HG03066 (cell line): ENCODE data around the gene NANS.

Experiments used
- ATAC-seq: cut with Tn5 transposase; IDR thresholded peaks from one replicate; pipeline ENCODE4 v1.9.1; 2021; ENCODE audit warnings: low read depth; ENCODE audit not compliant: unreplicated experiment

NANS gene

DNA sequence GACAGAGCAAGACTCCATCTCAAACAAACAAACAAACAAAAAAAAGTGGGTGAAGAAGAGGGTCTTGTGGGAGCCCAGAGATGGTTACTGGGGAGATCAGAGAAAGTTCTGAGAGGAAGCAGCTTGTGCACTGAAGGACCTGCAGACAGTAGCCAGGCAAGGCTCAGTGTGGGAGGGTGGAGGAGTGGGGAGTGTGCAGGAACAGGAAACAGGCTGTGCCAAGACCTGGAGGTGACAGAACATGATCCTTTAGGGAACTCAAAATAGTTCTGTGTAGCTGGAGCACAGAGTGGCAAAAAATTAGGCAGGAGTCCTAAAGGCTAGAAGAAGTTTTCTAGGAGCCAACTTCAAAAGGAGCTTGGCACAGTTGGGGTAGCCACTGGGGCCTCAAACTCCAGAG is 19.2 kb upstream of the NANS start:
- no peak for ATAC-seq

DNA sequence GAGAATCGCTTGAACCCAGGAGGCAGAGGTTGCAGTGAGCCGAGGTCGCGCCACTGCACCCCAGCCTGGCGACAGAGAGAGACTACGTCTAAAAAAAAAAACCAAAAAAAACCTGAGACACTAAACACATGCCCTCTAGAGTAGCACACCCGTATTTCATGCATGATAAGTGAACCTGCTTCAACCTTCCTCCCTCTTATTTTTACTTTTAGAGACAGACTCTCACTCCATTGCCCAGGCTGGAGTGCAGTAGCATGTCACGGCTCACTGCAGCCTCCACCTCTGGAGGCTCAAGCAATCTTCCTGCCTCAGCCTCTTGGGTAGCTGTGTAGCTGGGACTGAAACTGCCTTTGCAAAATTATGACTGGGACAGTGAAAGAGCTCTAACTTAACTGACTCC is 17.6 kb upstream of the NANS start:
- no peak for ATAC-seq

DNA sequence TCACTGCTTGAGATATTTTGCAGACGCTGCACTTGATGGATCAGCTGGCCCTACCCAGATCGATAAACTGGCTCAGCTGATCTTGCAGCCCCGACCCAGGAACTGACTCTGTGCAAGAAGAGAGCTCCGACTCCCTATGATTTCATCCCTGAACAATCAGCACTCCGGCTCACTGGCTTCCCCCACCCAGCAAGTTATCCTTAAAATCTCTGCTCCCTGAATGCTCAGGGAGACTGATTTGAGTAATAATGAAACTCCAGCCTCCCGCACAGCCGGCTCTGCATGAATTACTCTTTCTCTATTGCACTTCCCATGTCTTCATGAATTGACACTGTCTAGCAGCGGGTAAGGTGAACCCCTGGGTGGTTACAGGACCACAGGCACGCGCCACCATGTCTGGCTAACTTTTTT is 16.9 kb upstream of the NANS start:
- no peak for ATAC-seq

DNA sequence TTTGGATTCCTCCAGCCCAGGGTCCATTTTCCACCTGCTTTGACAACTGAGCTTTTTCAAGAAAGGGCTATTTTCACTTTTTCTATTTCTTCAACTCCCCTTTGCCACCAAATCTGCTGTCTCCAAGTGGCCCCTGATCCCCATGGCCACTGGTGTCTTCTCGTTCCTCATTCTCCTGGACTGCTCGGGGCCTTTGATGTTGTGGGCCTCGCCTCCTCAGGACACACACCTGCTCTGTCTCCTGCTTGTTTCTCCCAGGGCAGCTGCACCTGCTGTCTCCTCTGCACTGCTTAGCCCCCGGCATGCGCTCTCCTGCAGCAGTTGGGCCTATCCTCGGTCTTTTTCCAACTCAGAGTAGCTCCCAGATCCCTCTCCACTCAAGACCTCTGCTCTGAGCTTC is 16.3 kb upstream of the NANS start:
- no peak for ATAC-seq

DNA sequence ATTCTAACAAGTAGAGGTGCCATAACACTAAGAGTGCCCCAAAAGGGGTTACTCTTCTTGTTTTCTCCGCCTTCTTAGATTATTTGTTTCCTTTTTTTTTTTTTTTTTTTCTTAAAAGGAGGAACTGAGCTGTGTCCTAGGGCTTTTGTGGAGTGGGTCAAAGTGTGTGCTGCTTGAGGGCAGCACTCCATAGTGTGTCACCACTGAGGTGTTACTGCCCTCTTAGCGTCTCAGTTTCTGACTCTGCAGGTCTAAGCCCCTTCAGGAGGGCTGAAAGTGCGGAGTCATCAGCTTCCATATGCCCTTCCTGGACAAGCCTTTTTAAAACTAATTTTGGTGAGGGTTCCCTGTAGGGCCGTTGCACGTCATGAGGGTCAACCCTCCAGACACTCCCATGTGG is 12.6 kb upstream of the NANS start:
- ATAC-seq, result no peak

DNA sequence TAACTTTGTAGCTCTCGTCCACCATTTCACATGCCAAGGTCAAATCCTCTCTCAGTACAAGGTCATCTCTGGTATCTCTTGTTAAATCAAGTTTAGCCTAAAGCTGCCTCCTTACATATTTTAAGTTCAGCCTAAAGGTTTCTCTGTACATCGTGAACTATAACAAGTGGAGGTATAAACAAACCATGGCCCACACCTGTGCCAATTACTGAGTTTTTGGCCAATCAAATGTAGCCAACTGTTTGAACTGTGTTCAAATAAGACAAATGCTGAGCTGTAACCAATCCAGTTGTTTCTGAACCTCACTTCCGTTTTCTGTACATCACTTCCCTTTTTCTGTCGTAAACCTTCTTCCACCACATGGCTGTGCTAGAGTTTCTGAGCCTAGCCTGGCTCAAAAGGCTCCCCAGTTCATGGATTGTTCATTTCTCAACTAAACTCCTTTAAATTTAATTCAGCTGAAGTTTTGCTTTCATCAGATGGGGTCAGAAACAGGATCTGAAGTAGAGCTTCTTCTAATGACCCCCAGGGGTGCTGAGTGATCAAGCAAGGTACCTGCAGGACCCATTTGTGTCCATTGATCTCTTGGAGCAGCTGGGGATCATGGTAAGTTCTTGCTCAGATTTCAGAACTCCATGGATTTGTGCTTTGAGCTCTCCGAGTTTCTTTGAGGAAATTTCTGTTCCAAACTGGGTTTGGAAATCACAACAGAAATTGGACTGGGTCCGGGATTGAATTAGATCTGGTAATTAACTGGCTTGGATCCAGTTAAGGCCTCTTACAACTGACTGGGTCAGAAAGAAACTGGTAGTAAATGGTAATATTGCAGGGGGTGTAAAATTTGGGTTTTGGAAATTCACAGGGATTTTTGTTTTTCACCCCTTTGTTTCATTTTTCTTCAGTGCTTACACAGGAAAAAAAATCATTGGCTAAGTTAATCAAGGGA is 11.0 kb upstream of the NANS start:
- peak; percentile 89 for ATAC-seq

DNA sequence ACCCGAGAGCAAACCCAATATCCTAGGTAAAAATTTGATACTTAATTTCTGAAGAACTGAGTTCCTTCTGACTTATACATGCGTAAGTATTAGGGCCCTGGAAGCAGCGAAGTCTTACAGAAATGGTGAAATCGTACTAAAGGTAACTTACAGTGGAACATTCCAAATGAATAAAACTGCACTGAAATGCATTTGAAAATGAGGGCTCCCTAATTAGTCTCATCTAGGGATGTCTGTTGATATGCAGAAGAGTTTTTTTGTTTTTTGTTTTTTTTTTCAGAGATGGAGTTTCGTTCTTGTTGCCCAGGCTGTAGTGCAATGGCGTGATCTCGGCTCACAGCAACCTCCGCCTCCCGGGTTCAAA is 10.4 kb upstream of the NANS start:
- ATAC-seq, result no peak

DNA sequence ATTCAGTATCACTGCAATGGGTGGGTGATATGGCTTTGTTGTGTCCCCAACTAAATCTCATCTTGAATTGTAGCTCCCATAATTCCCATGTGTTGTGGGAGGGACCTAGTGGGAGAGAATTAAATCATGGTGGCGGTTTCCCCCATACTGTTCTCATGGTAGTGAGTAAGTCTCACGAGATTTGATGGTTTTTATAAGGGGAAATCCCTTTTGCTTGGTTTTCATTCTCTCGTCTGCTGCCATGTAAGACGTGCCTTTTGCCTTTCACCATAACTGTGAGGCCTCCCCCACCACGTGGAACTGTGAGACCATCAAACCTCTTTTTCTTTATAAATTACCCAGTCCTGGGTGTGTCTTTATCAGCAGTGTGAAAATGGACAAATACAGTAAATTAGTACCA is 9.5 kb upstream of the NANS start:
- no peak for ATAC-seq

DNA sequence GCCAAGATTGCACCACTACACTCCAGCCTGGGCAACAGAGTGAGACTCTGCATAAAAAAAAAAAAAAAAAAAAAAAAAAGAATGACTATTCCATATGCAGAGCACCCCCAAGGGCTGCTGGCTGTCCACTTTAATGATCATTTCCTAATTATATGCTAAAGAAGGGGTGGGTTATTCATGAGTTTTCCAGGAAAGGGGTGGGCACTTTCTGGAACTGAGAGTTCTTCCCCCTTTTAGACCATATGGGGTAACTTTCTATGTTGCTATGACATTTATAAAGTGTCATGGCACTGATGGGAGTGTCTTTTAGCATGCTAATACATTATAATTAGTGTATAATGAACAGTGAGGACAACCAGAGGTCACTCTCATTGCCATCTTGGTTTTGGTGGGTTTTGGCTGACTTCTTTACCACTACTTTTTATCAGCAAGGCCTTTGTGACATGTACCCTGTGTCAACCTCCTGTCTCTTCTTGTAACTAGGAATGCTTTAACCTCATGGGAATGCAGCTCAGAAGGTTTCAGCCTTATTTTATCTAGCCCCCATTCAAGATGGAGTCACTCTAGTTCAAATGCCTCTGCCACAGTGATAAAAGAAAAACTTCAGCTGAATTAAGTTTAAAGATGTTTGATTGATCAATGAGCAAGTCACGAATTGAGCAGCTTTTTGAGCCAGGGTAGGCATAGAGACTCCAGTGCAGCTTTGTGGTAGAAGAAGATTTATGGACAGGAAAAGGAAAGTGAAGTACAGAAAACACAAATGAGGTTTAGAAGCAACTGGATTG is 7.1 kb upstream of the NANS start:
- ATAC-seq, result no peak

DNA sequence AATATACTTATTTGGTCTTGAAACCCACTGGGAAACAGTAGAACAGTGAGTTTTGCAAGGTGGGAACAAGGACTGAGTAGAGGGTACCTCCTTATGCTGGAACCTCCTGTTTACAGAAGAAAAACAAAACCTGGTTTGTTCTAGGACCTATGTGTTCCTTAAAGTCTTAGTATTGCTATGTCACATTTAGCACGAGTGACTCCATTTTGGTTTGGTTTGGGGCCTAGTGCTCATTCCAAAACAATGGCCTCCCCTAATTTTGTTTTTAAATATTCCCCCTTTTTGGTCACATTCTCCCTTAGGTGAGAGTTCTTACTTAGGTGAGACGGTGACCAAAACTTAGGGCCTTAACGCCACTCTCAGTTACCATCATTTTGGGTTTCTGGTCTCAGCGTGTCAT is 6.2 kb upstream of the NANS start:
- no peak for ATAC-seq

DNA sequence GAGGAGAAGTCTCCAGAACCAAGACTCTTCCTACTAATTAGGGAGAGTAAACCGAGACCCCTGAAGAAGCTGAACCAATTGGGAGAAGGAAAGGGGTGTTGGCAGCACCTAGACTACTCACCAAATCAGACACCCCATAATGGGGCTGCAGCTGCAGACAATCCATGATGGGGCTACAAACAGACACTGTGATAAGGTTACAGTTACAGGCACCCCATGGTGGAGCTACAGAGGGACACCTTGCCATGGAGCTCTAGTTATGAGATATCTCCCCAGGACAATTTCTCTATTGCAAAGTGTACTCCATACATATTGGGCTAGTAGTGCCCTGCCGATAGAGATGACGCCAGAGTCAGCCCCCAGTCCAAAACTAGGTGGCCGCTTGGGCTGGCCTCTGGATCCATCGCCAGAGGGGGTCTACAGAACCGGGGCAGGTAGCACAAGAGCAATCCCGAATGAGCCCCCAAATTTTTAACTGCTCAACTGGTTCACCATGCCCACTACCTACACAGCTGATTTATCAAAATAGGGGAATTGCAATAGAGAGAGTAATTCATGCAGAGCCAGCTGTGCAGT is 2.1 kb upstream of the NANS start:
- ATAC-seq, result no peak

DNA sequence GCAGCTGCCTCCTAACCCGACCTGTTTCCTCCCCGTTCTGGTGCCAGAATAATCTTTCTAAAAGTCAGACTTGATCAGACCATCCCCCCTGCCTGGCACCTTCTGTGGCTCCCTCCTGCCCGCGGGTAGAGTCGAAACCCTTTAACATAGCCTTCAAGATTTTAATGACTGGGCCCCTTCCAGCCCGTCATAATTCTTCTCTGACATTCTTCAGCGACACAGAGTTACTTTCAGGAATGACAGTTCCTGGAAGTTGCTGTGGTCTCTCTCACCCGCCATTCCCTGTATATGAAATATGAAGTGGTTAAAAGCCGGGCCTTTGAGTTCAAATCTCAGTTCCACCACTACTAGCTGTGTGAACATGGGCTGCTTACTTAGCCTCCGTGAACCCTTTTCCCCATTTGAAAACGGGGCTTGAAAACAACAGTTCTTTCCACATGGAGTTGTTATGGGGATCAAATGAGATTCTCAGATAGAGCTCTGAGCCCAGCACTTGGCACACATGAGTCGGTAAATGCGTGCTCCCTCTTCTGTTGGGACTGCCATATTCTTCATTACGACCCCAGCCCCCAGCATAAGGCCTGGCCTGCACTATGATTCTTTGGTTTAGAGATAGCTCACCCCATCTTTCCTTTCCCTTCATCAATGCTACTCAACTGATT is 737 bp downstream of the NANS start:
- peak; percentile 3 for ATAC-seq

DNA sequence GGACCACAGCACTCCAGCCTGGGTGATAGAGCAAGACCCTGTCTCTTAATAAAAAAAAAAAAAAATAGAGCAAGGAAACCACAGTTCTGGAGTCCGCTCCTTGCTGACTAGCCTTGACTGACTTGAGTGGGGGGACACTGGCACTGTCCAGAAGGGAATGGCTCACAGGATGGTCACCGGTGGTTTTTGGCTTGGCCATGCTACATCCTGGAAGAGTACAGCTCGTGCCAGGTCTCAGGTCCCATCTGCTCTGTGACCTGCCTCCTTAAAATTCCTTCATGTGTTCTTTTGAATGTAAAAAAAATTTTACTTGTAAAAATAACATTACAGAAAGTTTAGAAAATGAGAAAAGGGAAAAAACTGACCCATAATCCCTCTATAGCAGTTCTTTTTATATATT is 5.6 kb downstream of the NANS start:
- no peak for ATAC-seq

DNA sequence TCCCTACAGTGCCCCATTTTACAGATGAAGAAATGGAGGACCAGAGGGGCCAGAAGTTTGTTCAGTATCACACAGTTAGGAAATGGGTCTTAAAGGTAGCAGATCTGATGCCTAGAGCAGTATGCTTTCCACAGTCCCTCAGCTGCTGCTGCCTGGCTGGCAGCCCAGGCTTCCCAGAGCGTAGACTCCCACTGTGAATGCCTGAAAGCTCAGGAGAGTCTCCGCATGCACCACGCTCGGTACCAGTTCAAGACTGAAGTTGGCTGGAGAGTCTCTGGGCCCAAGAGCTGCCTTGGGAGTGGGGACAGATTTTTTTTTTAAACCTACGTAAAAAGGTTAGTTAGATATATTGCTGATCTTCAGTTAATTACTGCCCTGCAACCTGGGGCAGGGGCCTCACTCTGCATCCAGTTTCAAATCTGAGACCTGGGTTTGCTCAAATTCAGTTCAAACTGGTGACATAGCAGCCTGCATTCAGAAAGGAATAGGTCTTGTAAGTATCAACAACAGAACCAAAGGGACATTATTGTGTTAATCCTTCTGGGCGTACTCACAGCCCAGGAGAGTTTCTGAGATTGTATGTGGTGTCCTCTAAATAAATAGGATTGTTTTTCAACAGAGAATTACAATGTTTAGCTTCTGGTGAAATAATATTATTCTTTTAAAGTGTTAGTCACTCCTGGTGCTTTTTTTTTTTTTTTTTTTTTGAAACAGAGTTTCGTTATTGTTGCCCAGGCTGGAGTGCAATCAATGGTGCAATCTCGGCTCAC is 8.3 kb downstream of the NANS start:
- ATAC-seq, result no peak

DNA sequence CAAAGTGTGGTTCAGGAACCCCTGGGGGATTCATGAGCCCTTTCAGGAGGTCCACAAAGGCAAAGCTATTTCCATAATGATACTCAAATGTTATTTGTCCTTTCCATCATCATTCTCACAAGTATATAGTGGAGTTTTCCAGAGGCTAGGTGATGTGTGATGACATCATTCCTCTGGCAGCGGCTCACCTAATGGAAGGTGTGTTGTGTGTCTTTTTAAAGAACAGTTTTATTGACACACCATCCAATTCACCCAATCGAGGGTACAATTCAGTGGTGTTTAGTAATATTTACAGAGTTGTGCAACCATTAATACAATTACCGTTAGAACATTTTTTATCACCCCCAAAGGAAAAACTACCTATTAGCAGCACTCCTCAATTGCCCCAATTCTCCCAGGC is 9.7 kb downstream of the NANS start:
- ATAC-seq, result no peak

DNA sequence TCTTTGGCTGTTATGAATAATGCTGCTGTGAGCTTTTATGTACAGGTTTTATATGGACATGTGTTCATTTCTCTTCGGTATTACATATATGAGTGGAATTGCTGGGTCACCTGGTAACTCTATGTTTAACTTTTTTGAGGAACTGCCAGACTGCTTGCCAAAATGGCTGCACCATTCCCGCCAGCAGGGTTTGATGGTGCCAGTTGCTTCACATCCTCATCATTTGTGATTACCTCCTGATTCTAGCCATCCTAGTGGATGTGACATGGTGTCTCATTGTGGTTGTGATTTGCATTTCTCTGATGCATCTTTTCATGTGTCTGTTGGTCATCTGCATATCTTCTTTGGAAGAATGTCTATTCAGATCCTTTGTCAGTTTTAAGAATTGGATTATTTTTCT is 10.7 kb downstream of the NANS start:
- no peak for ATAC-seq

DNA sequence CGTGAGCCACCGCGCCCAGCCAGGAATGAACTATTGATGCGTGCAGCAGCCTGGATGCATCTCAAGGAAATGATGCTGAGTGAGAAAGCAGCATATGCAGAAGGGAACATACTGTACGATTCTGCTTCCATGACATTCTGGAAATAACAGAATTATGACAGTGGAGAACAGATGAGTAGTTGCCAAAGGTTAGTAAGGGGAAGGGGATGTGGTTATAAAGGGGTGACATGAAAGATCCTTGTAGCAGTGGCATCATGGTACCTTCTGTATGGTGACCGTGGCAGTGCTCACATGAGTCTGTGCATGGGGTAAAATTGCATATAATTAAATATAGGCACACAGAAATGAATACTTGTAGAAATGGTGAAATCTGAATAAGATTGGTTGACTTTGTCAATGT is 13.0 kb downstream of the NANS start:
- ATAC-seq, result no peak

DNA sequence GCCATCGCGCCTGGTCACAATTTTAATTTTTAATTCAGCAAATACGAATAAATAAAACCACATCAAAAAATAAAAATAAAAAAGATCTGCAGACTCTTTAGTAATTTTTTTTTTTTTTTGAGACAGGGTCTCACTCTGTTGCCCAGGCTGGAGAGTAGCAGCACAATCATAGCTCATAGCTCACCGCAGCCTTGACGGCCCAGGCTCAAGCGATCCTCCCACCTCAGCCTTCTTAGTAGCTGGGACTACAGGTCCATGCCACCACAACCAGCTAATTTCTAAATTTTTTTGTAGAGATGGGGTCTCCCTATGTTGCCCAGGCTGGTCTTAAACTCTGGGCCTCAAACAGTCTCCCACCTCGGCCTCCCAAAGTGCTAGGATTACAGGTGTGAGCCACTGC is 14.2 kb downstream of the NANS start:
- no peak for ATAC-seq

DNA sequence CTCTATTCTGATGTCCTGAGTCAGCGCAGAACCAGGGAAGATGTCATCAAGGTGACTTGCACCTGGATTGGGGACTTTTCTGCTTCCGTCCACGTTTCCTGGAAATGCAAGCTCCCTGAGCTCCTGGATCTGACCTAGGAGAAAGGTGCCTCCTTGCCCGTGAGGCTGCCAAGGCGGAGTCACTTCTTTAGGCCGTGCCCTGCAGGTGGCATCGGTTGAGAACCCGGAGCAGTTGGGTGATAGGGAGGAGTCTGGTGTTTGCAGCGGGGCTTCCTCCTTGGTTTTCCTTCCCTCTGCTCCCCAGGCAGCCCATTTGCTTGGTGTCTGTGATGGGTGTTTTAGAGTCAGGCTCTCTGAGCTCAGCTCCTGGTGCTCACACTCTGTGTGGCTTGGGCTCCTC is 15.2 kb downstream of the NANS start:
- ATAC-seq, result no peak
